ENCODE measurements around the gene PDE10A.

DNA sequence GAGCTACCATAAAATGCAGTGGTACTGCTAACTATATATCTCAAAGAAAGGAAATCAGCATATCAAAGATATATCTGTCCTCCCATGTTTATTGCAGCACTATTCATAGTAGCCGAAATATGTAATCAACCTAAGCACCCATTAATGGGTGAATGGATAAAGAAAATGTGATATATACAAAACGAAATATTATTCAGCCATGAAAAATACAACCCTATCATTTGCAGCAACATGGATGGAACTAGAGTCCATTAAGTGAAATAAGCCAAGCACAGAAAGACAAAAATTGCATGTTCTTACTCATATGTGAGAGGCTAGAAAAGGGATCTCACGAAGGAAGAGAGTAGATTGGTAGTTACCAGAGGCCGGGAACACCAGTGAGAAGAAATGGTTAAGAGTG is 126.1 kb downstream of the PDE10A start:
- TF ChIP-seq POLR2A (IDR thresholded peaks at IDR 0.05) (no peak), EP300 (IDR thresholded peaks at IDR 0.05) (no peak)
- TF ChIP-seq, protein P1, sequence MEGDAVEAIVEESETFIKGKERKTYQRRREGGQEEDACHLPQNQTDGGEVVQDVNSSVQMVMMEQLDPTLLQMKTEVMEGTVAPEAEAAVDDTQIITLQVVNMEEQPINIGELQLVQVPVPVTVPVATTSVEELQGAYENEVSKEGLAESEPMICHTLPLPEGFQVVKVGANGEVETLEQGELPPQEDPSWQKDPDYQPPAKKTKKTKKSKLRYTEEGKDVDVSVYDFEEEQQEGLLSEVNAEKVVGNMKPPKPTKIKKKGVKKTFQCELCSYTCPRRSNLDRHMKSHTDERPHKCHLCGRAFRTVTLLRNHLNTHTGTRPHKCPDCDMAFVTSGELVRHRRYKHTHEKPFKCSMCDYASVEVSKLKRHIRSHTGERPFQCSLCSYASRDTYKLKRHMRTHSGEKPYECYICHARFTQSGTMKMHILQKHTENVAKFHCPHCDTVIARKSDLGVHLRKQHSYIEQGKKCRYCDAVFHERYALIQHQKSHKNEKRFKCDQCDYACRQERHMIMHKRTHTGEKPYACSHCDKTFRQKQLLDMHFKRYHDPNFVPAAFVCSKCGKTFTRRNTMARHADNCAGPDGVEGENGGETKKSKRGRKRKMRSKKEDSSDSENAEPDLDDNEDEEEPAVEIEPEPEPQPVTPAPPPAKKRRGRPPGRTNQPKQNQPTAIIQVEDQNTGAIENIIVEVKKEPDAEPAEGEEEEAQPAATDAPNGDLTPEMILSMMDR (IDR thresholded peaks at IDR 0.05) = no peak

Data from ovary (tissue), 3 donors.